Psoas muscle (tissue), 8 donors: ENCODE data around the gene IPO9. TPM values are rescaled to one million over a fixed set of nuclear protein-coding genes. Genes with fewer than 3 reads are reported as not detected.

Experiments
- ATAC-seq, 4 donors: fragments of 200-7000 bp; cut with Tn5 transposase; one replicate each; pipeline ENCODE4 v1.9.1; 2020; ENCODE audit warnings: moderate library complexity in 3 of 4, mild to moderate bottlenecking in 2 of 4
- DNase-seq, 2 donors: peaks; one replicate each; pipeline ENCODE4 v3.0.0-alpha.2; 2020
- H3K27ac ChIP-seq: fragments of 200-600 bp; one replicate; pipeline ENCODE4 v1.8.0; 2022
- H3K27me3 ChIP-seq, 3 donors: fragments of 200-600 bp in 1 of 3; one replicate each; pipeline versions ENCODE4 v1.6.1 to v1.8.0; 2013 to 2022; ENCODE audit warnings: low read length in 2 of 3, mild to moderate bottlenecking in 2 of 3, moderate library complexity in 1 of 3; ENCODE audit not compliant: insufficient read depth in 3 of 3
- H3K36me3 ChIP-seq, 2 donors: fragments of 200-600 bp in 1 of 2; one replicate each; pipeline versions ENCODE4 v1.6.1 to v1.8.0; 2013 to 2022; ENCODE audit warnings: low read depth in 1 of 2, mild to moderate bottlenecking in 1 of 2, moderate library complexity in 1 of 2; ENCODE audit not compliant: insufficient read depth in 1 of 2
- H3K4me1 ChIP-seq: fragments of 200-600 bp; one replicate; pipeline ENCODE4 v1.8.0; 2022
- H3K4me3 ChIP-seq: fragments of 200-600 bp; one replicate; pipeline ENCODE4 v1.8.0; 2022; ENCODE audit warnings: mild to moderate bottlenecking
- H3K9me3 ChIP-seq: fragments of 200-600 bp; one replicate; pipeline ENCODE4 v1.8.0; 2022
- CTCF ChIP-seq: fragments of 200-600 bp; IDR thresholded peaks from one replicate; pipeline ENCODE4 v1.8.0; 2022; ENCODE audit warnings: antibody characterized with exemption
- WGBS, 3 donors: extraction: QIAGEN DNeasy Blood & Tissue Kit; methylation state at CpG; one replicate each; pipeline versions ENCODE4 v1.1.6 to v1.1.7; 2013; 5-methylcytosine and 5-hydroxymethylcytosine counted together
- intact Hi-C, 2 donors: fragments of 100-400 bp; cut with DNase I; formaldehyde crosslinking; loops; one replicate each; pipeline versions ENCODE4 v1.11.0 to v1.14.2; 2022
- polyA plus RNA-seq, 3 donors: library from polyadenylated mRNA; stranded (reverse); fragments of 200-250 nt; gene quantifications; one replicate each; pipeline ENCODE4 v1.2.3, GENCODE V29; 2013
- total RNA-seq, 4 donors: library from RNA; stranded (reverse); fragmentation: NEBNext Ultra II Directional in 2 of 4; extraction: Animal tissue kit (Norgen Biotek cat#: 25700) in 2 of 4; gene quantifications; one replicate each; pipeline versions ENCODE4 v1.2.1 to v1.2.4, GENCODE V29; 2021 to 2023
- donor health status: healthy with polysubstance abuse.
- donor health status: DM: no; HTN: no; CAD: no; lungs with moderate emphysema.
- donor health status: Bipolar disorder and iron deficiency.
- donor health status: healthy.
- donor health status: DM: yes; HTN: yes; CAD: no.
- donor health status: DM: no; HTN: no; CAD: no.
- donor health status: DM: no; HTN: no; CAD: no.
- donor health status: DM: yes; HTN: yes; CAD: no.

IPO9 gene
- total and polyA plus RNA-seq, 7 donors = 6.6 to 26.9 (median 20.1) TPM

GRCh38 chr1:201845331-201846083, 16.6 kb downstream of the IPO9 start:
- intact Hi-C loops = no loop called here
- no peak for TF ChIP-seq CTCF
- Histone ChIP-seq H3K4me3 (no peak overlapping the region), H3K36me3 (peaks cover 0 to 33% of the 10 kb centered on the region in 2 donors), H3K27ac (no peak overlapping the region), H3K9me3 (no peaks in the 10 kb centered on the region), H3K4me1 (peaks cover 17% of the 10 kb centered on the region), H3K27me3 (no peaks in the 10 kb centered on the region)
- 56 to 61% (median 57%) methylated on average over 2 of the region's 2 CpGs for WGBS, 3 donors
- ATAC-seq (peak in 2 of 4 donors; percentile 48 to 68), DNase-seq (no peak)

- H3K27ac ChIP-seq = no peak overlapping the region
- H3K4me1 ChIP-seq = peaks cover 8% of the 10 kb centered on the region
- no peaks in the 10 kb centered on the region for H3K9me3 ChIP-seq
- ATAC-seq (no peak), DNase-seq (no peak)
- 11 to 36% (median 23%) methylated on average over 1 of the region's 1 CpG for WGBS, 3 donors
- H3K27me3 ChIP-seq = no peaks in the 10 kb centered on the region
- TF ChIP-seq CTCF = no peak
- H3K4me3 ChIP-seq = no peak overlapping the region
- intact Hi-C loops = no loop called here
- peaks cover 0 to 50% of the 10 kb centered on the region in 2 donors for H3K36me3 ChIP-seq
These were observed 18.2 kb downstream of the IPO9 start for GRCh38 chr1:201847150-201847549.

GRCh38 chr1:201848230-201848629, 19.3 kb downstream of the IPO9 start:
- ATAC-seq (no peak), DNase-seq (no peak)
- Histone ChIP-seq H3K9me3 (no peaks in the 10 kb centered on the region), H3K36me3 (peaks cover 0 to 61% of the 10 kb centered on the region in 2 donors), H3K4me1 (peaks cover 8% of the 10 kb centered on the region), H3K27ac (no peak overlapping the region), H3K27me3 (no peaks in the 10 kb centered on the region), H3K4me3 (no peak overlapping the region)
- intact Hi-C loops = no loop called here
- TF ChIP-seq CTCF = no peak
- 94 to 99% (median 95%) methylated on average over 6 of the region's 6 CpGs for WGBS, 3 donors

GRCh38 chr1:201849372-201850052, 20.6 kb downstream of the IPO9 start:
- Histone ChIP-seq H3K4me3 (no peak overlapping the region), H3K27me3 (no peaks in the 10 kb centered on the region), H3K9me3 (no peaks in the 10 kb centered on the region), H3K4me1 (peaks cover 8% of the 10 kb centered on the region), H3K36me3 (peaks cover 0 to 73% of the 10 kb centered on the region in 2 donors), H3K27ac (peak overlapping the region; percentile 43)
- 47 to 83% (median 65%) methylated on average over 2 of the region's 2 CpGs for WGBS, 3 donors
- intact Hi-C loops = no loop called here
- DNase-seq = no peak
- TF ChIP-seq CTCF = no peak
- ATAC-seq = peak in 1 of 4 donors; percentile 29
